ENCODE results near the gene MINDY4B.

Gene MINDY4B

GRCh38 chr3:150905339-150905738 lies at the start of gene MINDY4B:
Gene MINDY4B (minus strand): TSS chr3:150905439. CDS start chr3:150905439, 0 bp downstream.
- DNase-seq (ENCODE audit: low spot score): no peak
- no peak for FAIRE-seq

DNA sequence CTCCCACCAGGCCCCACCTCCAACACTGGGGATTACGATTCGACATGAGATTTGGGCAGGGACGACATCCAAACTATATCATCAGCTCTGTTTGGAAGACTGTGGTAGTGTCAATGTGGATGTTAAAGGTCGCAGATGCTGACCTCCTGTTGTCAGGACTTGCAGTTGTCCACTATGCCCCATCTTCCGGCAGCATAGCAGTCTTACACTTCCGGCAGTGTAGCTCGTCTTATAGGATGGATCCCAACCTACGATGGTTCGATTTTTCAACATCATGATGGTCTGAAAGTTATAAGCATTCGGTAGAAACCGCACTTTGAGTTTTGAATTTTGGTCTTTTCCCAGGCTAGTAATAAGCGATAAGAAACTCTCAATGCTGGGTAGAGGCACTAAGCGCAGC lies 46.7 kb upstream of the MINDY4B start:
- DNase-seq (ENCODE audit: low spot score) (no peak), FAIRE-seq (no peak)

DNA sequence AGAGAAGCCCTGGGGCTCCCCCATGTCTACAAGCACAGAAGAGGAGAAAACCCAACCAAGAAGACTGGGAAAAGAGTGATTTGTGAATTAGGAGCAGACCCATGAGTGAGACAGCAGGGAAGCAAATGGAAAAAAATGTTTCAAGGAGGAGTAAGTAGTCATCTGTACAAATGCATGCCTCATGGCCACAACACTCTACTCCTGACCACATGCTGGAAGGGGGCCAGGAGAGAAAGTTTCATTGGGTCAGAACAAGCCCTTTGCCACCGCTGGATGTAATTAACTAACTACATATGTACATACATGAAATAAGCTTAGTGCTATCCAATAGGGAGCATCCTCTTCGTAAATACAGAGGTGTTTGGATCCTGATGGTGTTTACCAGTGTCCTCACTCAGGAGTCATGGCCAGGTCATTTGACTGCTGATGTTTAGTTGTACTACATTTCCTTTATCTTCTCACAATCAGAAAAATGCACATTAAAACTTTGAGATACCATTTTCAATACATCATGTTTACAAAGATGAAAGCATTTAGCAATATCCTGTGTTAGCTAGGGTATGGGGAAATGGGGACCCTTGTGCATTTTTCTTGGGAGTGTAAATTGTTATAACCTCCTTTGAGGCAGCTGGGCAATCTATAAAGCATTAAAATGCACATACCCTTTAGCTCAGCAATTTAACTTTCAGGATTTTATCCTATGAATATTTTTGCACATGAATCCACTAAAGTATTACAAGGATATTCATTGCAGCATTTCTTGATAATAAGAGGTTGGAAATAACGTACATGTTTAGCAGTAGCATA lies 40.2 kb upstream of the MINDY4B start:
- FAIRE-seq: no peak

DNA sequence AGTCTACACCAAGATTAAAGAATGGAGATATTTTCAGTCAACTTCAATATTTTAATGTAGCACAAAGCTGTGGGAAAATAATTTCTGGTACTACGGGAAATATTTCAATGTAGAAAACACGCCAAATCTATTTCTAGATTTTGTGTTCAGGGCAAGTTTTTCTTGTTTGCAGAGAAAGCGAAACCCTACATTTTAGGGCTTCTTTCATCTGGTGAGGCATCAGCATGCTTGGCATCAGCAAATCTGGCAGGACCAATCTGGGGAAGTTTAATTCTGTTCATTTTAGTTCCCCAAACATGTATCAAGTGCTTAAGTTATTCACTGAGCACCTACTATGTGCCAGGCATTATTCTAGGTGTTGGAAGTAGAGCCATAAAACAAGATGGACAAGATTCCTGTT lies 37.0 kb upstream of the MINDY4B start:
- no peak for DNase-seq (ENCODE audit: low spot score)
- no peak for FAIRE-seq

More for the DNA sequence above, 40.2 kb upstream of the MINDY4B start:
- DNase-seq (ENCODE audit: low spot score): no peak

DNA sequence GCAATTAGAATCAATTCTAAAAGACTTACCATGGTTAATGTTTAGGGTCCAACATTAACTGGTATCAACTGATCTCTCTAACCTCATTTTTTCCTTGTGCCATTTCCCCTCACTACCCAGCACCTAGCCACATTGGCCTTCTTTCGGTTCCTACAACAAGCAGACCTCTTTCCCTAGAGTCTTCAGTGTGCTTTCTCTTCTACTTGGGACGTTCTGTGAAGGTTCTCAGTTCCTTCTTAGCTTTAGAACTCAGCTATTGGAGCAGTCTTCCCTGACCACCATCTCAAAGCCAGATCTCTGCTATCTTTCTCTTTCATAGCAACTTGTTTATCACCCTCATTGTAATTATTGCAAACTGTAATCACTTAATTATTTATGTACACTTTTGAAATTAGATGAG lies 31.5 kb upstream of the MINDY4B start:
- DNase-seq (ENCODE audit: low spot score): no peak
- FAIRE-seq: no peak

DNA sequence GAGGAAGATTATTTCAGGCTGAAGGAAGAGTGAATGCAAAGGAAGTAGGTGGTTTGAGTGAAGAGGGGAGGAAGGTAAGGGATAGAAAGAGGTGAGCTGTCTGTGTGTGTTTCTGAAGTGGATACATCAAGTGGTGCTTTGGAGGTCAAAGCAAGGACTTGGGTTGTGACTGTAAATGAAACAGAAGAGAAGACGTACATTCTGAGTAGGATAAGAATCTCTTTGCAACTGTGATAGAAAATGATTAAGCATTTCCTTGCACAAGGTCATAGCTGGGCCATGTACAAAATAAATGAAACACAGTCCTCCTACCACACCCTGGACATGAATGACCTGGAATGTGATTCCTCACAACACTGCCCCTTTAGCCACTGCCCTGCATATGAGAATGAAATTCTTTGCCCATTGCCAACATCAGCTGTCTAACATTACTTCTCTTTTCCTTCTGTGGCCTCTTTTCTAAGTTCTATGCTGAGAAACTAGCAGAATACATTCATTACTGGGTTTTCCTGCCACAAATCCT lies 28.3 kb upstream of the MINDY4B start:
- no peak for DNase-seq (ENCODE audit: low spot score)
- no peak for FAIRE-seq

- no peak for FAIRE-seq
- DNase-seq (ENCODE audit: low spot score): no peak
Measured at GRCh38 chr3:150931745-150932144, 26.5 kb upstream of the MINDY4B start.

DNA sequence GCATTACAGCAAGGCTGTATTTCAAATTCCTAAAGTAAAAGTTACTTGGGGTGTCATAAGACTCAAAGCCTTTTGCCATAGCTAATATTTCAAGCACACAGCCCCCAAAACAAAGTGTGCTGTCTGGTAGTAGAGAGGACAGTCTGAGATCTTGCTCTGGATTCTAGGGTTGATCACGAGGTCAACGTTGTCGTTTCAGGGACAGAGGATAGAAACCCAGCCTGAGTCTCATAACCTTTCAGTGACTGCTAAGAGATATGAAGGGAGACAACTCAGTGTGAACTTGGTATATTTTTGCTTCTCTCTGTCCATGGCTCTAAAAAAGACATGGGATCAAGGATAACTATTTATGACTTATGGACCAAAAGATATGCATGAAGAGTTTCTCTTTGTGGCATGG lies 25.6 kb upstream of the MINDY4B start:
- FAIRE-seq (no peak), DNase-seq (ENCODE audit: low spot score) (no peak)

DNA sequence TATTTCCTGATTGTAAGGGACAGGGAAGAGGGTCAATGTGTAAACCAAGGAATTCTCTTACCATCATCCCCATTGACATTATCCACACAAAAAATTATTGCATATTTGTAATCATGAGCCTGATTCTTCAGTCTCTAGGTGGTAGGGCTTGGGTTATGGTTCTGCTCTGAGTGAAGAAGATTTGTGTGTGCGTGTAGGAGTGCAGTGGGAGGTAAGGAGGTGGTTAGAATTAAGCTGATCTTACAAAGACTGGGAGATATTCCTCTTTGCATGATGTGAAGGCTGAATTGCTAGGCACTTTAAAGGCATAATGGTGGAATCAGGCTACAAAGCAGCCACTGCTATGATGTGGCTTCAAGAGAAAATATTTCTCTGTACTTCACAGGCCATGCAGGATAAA lies 23.0 kb upstream of the MINDY4B start:
- FAIRE-seq (no peak), DNase-seq (ENCODE audit: low spot score) (no peak)

DNA sequence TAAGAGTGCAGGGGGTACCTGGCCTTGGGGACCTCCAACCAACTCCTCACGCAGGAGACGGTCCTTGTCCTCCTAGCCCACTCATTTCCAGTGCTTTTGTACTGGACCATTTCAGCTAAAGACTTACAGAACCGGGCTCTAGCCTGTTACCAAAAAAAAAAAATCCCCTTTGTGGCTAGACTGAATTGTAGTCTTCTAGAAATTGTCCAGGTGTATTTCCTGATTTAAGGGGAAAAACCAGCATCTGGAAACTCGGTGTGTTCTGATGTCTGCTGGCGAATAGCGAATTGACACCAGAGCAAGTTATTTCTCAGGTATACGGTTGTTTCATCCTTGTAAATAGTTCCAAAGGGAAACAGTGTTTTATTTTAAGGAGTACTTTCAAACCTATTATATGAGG lies 21.1 kb upstream of the MINDY4B start:
- DNase-seq (ENCODE audit: low spot score): no peak

GRCh38 chr3:150925751-150926201 lies 20.5 kb upstream of the MINDY4B start:
- no peak for DNase-seq (ENCODE audit: low spot score)
- no peak for FAIRE-seq

More for the DNA sequence above, 21.1 kb upstream of the MINDY4B start:
- FAIRE-seq: no peak

- no peak for FAIRE-seq
- no peak for DNase-seq (ENCODE audit: low spot score)
Measured at GRCh38 chr3:150922611-150923010, 17.4 kb upstream of the MINDY4B start.

GRCh38 chr3:150921209-150921608 lies 16.0 kb upstream of the MINDY4B start:
- DNase-seq (ENCODE audit: low spot score) (no peak), FAIRE-seq (no peak)

DNA sequence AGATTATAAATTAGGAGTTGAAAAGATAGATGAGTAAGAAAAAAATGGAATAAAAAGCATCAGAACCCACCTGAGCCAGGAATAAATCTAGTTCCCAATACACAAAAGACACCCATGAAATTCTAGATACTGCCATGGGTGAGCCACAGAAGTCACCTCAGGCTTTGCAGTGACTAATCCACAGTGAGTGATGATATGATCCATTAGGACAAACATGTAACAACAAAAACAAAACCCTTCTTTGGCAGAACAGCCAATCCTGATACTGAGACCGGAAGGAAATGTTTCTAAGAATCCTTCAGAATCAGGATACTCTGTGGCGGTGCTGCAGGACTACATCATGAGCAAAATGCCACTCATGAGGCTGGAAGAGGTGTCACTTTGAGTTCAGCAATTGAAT lies 15.0 kb upstream of the MINDY4B start:
- no peak for FAIRE-seq
- no peak for DNase-seq (ENCODE audit: low spot score)

GRCh38 chr3:150917951-150918350 lies 12.7 kb upstream of the MINDY4B start:
- FAIRE-seq: no peak

GRCh38 chr3:150913133-150913922 lies 8.1 kb upstream of the MINDY4B start:
- no peak for FAIRE-seq
- no peak for DNase-seq (ENCODE audit: low spot score)

More at GRCh38 chr3:150917951-150918350, 12.7 kb upstream of the MINDY4B start:
- DNase-seq (ENCODE audit: low spot score): no peak

GRCh38 chr3:150912501-150912900 lies 7.3 kb upstream of the MINDY4B start:
- no peak for FAIRE-seq

GRCh38 chr3:150911771-150912170 lies 6.5 kb upstream of the MINDY4B start:
- FAIRE-seq (no peak), DNase-seq (ENCODE audit: low spot score) (no peak)

More at GRCh38 chr3:150912501-150912900, 7.3 kb upstream of the MINDY4B start:
- DNase-seq (ENCODE audit: low spot score): no peak

DNA sequence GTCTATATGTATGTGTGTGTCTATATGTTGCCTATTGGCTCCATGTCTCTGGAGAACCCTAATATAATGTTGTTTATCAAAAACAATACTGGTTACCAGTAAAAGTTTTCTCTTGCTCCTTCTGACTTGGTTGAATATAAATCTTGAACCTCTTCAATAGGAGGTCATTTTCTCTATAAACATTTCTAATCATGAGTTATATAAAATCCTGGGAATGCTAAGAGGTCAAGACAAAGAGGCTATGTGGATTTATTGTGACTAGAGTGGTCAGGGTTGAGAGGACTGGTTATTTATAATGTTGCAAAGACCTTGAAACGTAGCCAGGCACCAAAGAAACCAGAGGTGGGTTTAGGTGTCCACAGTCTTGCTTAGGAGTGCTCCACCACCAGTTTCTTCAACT lies 1.2 kb upstream of the MINDY4B start:
- FAIRE-seq (no peak), DNase-seq (ENCODE audit: low spot score) (no peak)

DNA sequence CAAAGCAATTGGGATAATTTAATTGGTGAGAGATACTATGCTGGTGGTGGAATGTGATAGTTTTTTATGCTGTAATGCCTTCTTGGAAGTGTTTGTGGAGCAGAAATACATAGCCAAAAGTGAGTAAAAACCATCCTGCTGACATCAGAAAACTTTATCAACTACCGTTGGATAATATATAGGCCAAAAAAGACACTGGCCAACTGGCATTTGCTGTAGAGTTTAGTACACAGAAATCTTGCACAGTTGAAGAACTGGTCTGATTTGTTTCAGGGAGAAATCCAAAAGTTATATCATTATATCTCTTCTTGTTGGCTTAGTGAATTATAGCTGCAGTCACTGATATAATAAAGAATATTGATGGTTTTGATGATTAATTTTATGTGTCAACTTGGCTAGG lies 507 bp upstream of the MINDY4B start:
- DNase-seq (ENCODE audit: low spot score): no peak
- FAIRE-seq: no peak

GRCh38 chr3:150902988-150903387 lies 2.3 kb downstream of the MINDY4B start:
- no peak for FAIRE-seq
- no peak for DNase-seq (ENCODE audit: low spot score)

- no peak for DNase-seq (ENCODE audit: low spot score)
- FAIRE-seq: no peak
Measured at GRCh38 chr3:150901793-150902192, 3.4 kb downstream of the MINDY4B start.
